Karpas-422 (cell line): ENCODE measurements around the gene VWCE. TPM values are rescaled to one million over a fixed set of nuclear protein-coding genes. Genes with fewer than 3 reads are reported as not detected.
A peak's percentile ranks its signal among the peaks of the same experiment; 100 is the strongest.
"Not testable (repeated sequence)": the region's sequence is repeated elsewhere in the genome, so short reads cannot be mapped to it uniquely, and the experiment has no call there.

ENCODE experiments used
- DNase-seq: peaks from one replicate; pipeline ENCODE4 v3.0.0-alpha.2; 2015
- H2AFZ ChIP-seq: fragments of 200-600 bp; sonication (generic); 2 replicates; pipeline ENCODE4 v1.6.1; 2014; ENCODE audit warnings: antibody characterized with exemption, low read length, mixed read lengths
- H3K27ac ChIP-seq: fragments of 200-600 bp; sonication (generic); 2 replicates; pipeline ENCODE4 v1.5.1; 2014; ENCODE audit warnings: mild to moderate bottlenecking, low read length, moderate library complexity
- H3K27me3 ChIP-seq: fragments of 200-600 bp; sonication (generic); 2 replicates; pipeline ENCODE4 v1.6.1; 2014; ENCODE audit warnings: low read length, mixed read lengths
- H3K36me3 ChIP-seq: fragments of 200-600 bp; sonication (generic); 2 replicates; pipeline ENCODE4 v1.6.1; 2014; ENCODE audit warnings: low read length, mixed read lengths; ENCODE audit not compliant: insufficient read depth
- H3K4me1 ChIP-seq: fragments of 200-600 bp; sonication (generic); 2 replicates; pipeline ENCODE4 v1.6.1; 2014; ENCODE audit warnings: mild to moderate bottlenecking, low read length, mixed read lengths
- H3K4me2 ChIP-seq: fragments of 200-600 bp; sonication (generic); 2 replicates; pipeline ENCODE4 v1.6.1; 2014; ENCODE audit warnings: low read length, low read depth, mild to moderate bottlenecking; ENCODE audit not compliant: poor library complexity, severe bottlenecking
- H3K4me3 ChIP-seq: fragments of 200-600 bp; sonication (generic); 2 replicates; pipeline ENCODE4 v1.5.1; 2014; ENCODE audit warnings: mild to moderate bottlenecking, antibody characterized with exemption, low read length, mixed read lengths
- H3K79me2 ChIP-seq: fragments of 200-600 bp; sonication (generic); 2 replicates; pipeline ENCODE4 v1.6.1; 2014; ENCODE audit warnings: mild to moderate bottlenecking, low read length, mixed read lengths
- H3K9ac ChIP-seq: fragments of 200-600 bp; sonication (generic); 2 replicates; pipeline ENCODE4 v1.6.0; 2014; ENCODE audit warnings: low read length
- H3K9me2 ChIP-seq: fragments of 200-600 bp; sonication (generic), shearing (Covaris generic); replicated peaks from 2 replicates; pipeline ENCODE4 v1.6.0; 2014; ENCODE audit warnings: mild to moderate bottlenecking, low read length, moderate library complexity; ENCODE audit not compliant: insufficient read depth
- H3K9me3 ChIP-seq: fragments of 300-700, 200-600 bp; sonication (generic); 2 replicates; pipeline ENCODE4 v1.6.1; 2014; ENCODE audit warnings: low read length, mixed read lengths
- H4K20me1 ChIP-seq: fragments of 200-600 bp; sonication (generic); 2 replicates; pipeline ENCODE4 v1.6.1; 2014; ENCODE audit warnings: mild to moderate bottlenecking, antibody characterized with exemption, low read length, low read depth; ENCODE audit not compliant: insufficient read depth
- total RNA-seq: library from RNA; depleted of rRNA; stranded (reverse); fragments of >200 nt; shearing (Covaris generic); gene quantifications from 2 replicates; pipeline ENCODE4 v1.2.3, GENCODE V29; 2014; ENCODE audit warnings: low replicate concordance

The VWCE gene
- total RNA-seq, 1 experiment from 2014 or later: 0.07 TPM

DNA sequence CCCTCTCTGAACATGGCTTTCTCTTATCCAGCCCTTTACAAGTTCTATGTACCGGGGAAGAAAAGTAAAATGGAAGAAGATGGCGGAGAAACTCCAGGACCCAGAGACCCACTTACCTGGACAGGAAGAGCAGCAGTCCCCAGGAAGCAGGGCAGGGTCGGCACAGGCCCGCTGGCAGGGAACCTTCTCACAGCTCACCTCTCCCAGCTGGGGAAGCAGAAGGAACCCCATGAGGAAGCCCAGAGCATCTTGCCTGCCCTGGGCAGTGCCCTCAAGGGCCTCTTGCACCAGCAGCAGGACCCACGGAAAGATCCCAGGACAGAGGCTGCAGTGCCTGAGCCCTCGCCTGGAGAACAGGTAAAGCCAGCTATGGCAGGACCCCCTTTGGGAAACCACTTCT is 30.7 kb downstream of the VWCE start:
- H3K36me3 ChIP-seq: no peaks in the 10 kb centered on the region
- peaks cover 6% of the 10 kb centered on the region for H3K4me1 ChIP-seq

DNA sequence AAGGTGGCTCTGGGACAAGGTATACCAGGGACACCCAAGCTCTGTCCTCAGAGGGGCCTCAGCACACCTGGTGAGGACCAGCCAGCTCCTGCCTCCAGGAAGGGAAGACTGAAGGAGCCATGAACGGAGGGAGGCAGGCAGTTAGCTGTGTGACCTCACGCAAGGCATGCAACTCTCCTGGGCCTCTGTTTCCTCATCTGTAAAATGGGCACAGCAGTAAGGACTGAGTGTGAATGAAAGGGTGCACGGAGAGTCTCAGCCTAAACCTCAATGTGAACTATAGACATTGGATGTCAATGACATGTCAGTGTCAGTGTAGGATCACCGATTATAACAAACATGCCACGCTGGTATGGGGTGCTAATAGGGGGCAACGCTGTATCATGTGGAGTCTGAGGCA is 35.8 kb downstream of the VWCE start:
- H3K4me3 ChIP-seq: no peak overlapping the region
- H3K36me3 ChIP-seq: no peaks in the 10 kb centered on the region
- DNase-seq: no peak
- H3K9me3 ChIP-seq: no peaks in the 10 kb centered on the region
- H3K27ac ChIP-seq: no peak overlapping the region
- H3K9ac ChIP-seq: no peak overlapping the region
- H3K9me2 ChIP-seq: no peaks in the 10 kb centered on the region
- H3K4me1 ChIP-seq: no peaks in the 10 kb centered on the region
- no peaks in the 10 kb centered on the region for H3K79me2 ChIP-seq
- H3K4me2 ChIP-seq: no peak overlapping the region
- H2AFZ ChIP-seq: no peak overlapping the region
- no peaks in the 10 kb centered on the region for H4K20me1 ChIP-seq
- no peaks in the 10 kb centered on the region for H3K27me3 ChIP-seq

More for the DNA sequence above, 30.7 kb downstream of the VWCE start:
- H3K79me2 ChIP-seq: no peaks in the 10 kb centered on the region
- no peak overlapping the region for H3K9ac ChIP-seq
- H4K20me1 ChIP-seq: no peaks in the 10 kb centered on the region
- no peaks in the 10 kb centered on the region for H3K27me3 ChIP-seq
- DNase-seq: no peak
- no peak overlapping the region for H3K4me3 ChIP-seq
- H3K27ac ChIP-seq: no peak overlapping the region
- H3K4me2 ChIP-seq: no peak overlapping the region
- H3K9me3 ChIP-seq: no peaks in the 10 kb centered on the region
- no peaks in the 10 kb centered on the region for H3K9me2 ChIP-seq
- no peak overlapping the region for H2AFZ ChIP-seq

GRCh38 chr11:61258546-61258945 is 36.6 kb downstream of the VWCE start:
- no peak overlapping the region for H3K9ac ChIP-seq
- no peaks in the 10 kb centered on the region for H3K36me3 ChIP-seq
- H3K27me3 ChIP-seq: no peaks in the 10 kb centered on the region
- no peak overlapping the region for H2AFZ ChIP-seq
- no peaks in the 10 kb centered on the region for H3K9me2 ChIP-seq
- DNase-seq: no peak
- no peaks in the 10 kb centered on the region for H4K20me1 ChIP-seq
- no peaks in the 10 kb centered on the region for H3K9me3 ChIP-seq
- H3K4me1 ChIP-seq: no peaks in the 10 kb centered on the region
- H3K79me2 ChIP-seq: no peaks in the 10 kb centered on the region
- H3K27ac ChIP-seq: no peak overlapping the region
- no peak overlapping the region for H3K4me3 ChIP-seq
- no peak overlapping the region for H3K4me2 ChIP-seq

- no peaks in the 10 kb centered on the region for H3K9me2 ChIP-seq
- no peaks in the 10 kb centered on the region for H3K79me2 ChIP-seq
- H3K27ac ChIP-seq: no peak overlapping the region
- H3K4me3 ChIP-seq: no peak overlapping the region
- no peak overlapping the region for H3K4me2 ChIP-seq
- no peak overlapping the region for H3K9ac ChIP-seq
- no peaks in the 10 kb centered on the region for H3K4me1 ChIP-seq
- no peak overlapping the region for H2AFZ ChIP-seq
- no peak for DNase-seq
- H3K27me3 ChIP-seq: no peaks in the 10 kb centered on the region
- H3K9me3 ChIP-seq: no peaks in the 10 kb centered on the region
- no peaks in the 10 kb centered on the region for H3K36me3 ChIP-seq
- H4K20me1 ChIP-seq: no peaks in the 10 kb centered on the region
These were observed 38.2 kb downstream of the VWCE start for GRCh38 chr11:61256710-61257482.

DNA sequence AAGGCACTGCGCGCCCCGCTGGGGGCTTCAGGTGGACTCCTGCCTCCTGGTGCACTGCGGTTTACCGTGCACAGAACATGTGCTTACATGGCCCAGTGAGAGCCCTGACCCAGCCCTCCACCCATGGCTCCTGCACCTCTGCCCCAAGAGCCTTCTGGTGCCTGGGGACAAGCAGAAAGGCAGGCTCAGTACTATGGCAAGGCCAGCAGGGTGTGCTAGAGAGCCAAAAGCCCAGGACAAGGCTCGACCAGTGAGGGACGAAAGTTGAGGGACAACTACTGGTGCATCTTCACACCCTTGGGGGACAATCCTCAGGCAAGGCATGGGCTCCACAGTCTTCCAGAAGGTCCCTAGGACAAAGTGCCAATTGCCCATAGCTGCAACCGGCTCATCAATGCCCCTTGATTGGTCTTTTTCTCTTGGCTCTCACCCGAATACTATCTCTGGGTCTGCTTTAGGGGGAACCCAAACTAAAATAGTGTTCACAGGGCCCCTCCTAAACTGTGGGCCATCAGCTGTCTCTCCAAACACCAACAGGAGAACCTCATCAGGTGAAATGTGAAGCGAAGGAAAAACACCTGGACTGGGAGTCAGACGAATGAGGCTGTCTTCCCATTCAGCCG is 40.6 kb downstream of the VWCE start:
- no peaks in the 10 kb centered on the region for H3K9me2 ChIP-seq
- H3K4me1 ChIP-seq: no peaks in the 10 kb centered on the region
- no peak overlapping the region for H2AFZ ChIP-seq
- H3K36me3 ChIP-seq: no peaks in the 10 kb centered on the region
- no peak overlapping the region for H3K4me2 ChIP-seq
- H3K27ac ChIP-seq: no peak overlapping the region
- no peak overlapping the region for H3K4me3 ChIP-seq
- H3K79me2 ChIP-seq: no peaks in the 10 kb centered on the region
- H4K20me1 ChIP-seq: no peaks in the 10 kb centered on the region
- no peak overlapping the region for H3K9ac ChIP-seq
- H3K9me3 ChIP-seq: no peaks in the 10 kb centered on the region
- H3K27me3 ChIP-seq: no peaks in the 10 kb centered on the region
- DNase-seq: peak; percentile 87

GRCh38 chr11:61252332-61252731 is 42.8 kb downstream of the VWCE start:
- not testable (repeated sequence) for H3K27me3 ChIP-seq, H3K9me3 ChIP-seq, H3K79me2 ChIP-seq, H3K36me3 ChIP-seq, H3K4me3 ChIP-seq, H3K4me2 ChIP-seq, DNase-seq, H3K9me2 ChIP-seq, H4K20me1 ChIP-seq, H2AFZ ChIP-seq, H3K27ac ChIP-seq, H3K9ac ChIP-seq, H3K4me1 ChIP-seq

DNA sequence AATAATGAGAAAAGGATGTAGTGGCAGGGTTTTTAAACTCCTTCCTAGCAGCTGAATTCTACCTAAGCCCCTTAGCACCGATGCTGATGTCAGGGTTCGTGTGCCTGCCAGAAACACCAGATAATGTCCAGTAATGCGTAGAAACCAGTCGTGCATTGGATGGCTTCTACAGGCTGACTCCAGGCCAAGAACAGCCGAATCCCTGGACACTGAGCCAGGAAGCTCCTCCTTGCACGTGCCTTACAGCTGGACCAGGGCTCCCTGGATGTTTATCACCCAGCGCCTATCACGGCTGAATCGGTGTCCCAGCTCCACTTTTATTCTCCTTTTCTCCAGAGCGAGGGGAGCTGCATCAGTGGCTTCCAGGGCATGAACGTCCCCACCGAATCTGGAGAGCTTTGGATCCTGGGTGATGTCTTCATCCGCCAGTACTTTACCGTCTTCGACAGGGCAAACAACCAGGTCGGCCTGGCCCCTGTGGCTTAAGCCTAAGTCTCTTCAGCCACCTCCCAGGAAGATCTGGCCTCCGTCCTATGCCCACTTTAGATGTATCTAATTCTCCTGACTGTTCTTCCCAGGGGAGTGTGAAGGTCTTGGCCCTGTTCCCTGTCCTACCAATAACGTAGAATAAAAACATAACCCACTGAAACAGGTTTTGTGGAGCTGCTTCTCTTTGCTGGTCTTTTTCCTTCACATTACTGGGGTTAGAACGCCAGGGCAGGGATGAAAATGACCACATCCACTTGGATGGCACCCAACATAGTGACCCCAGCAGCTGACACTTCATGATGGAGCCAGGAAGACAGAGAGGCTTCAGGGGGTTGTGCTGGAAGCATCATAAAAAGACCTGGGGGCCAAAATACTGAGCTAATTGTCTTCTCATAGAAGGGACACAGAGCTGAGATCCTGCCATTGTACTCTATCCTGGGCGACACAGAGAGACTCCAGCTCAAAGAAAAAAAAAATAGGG is 44.0 kb downstream of the VWCE start:
- not testable (repeated sequence) for H3K27me3 ChIP-seq, H3K9me2 ChIP-seq, H3K4me1 ChIP-seq, H3K9me3 ChIP-seq, H3K9ac ChIP-seq, H3K36me3 ChIP-seq, H2AFZ ChIP-seq, H3K27ac ChIP-seq, H3K79me2 ChIP-seq, H4K20me1 ChIP-seq, H3K4me3 ChIP-seq, DNase-seq, H3K4me2 ChIP-seq

GRCh38 chr11:61249201-61249600 is 45.9 kb downstream of the VWCE start:
- not testable (repeated sequence) for H2AFZ ChIP-seq, H3K4me2 ChIP-seq

More at GRCh38 chr11:61249201-61249600, 45.9 kb downstream of the VWCE start:
- not testable (repeated sequence) for H3K27ac ChIP-seq, H3K27me3 ChIP-seq, DNase-seq, H3K36me3 ChIP-seq, H3K4me1 ChIP-seq, H3K9me3 ChIP-seq, H3K9ac ChIP-seq, H3K4me3 ChIP-seq, H3K9me2 ChIP-seq, H3K79me2 ChIP-seq, H4K20me1 ChIP-seq
